HG03354 (cell line): Measurements from ENCODE around the gene EXOC3L1.

Source experiments
- ATAC-seq: cut with Tn5 transposase; IDR thresholded peaks from one replicate; pipeline ENCODE4 v1.9.1; 2021; ENCODE audit warnings: mild to moderate bottlenecking; ENCODE audit not compliant: unreplicated experiment, poor library complexity, severe bottlenecking

EXOC3L1 gene

DNA sequence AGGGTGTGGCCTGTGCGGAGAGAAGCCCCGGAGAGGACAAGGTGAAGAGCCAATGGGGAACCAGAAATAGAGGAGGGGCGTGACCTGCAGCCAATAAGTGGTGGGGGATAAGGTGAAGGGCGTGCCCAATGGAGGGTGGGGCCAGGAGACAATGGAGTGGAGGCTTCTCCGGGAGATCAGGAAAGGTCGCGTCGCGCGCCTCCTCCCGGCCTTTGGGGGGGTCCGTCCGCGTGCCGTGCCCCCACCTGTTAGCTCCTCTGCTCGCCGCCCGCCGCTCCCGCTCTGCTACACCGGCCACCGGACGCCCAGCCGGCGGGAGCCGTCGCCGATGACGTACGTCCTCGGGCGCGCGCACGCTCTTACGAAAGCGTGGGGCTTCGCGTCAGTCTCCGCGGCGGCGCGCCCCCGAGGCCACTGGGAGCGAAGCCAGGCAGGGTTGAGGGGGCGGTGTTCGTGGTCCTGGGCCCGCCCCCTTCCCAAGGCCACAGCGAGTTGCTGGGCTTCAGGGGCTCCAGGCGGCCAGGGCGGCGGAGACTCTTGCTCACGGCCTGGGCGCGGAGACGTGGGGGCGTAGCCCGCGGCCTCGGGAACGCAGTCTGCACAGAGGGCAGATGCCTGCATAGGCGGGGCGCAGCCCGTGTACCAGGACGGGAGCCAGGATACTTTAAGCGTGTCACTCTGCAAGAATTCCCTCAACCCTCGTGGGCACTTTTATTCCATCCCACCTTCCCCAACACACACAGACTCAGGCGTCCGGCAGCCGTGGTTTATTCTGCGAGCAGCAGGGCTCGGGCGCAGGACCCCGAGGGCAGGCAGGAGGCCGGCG, 6.1 kb downstream of the EXOC3L1 start, which contains the start of gene MATCAP1:
TSS of gene MATCAP1 (minus strand) at position 337 of the 826 bp plus-strand sequence. CDS start 3,353 bp downstream, outside the sequence.
- ATAC-seq, result peak; percentile 94

GRCh38 chr16:67183284-67183626, 6.7 kb downstream of the EXOC3L1 start:
- ATAC-seq, result no peak

GRCh38 chr16:67182288-67182687, 7.6 kb downstream of the EXOC3L1 start:
- no peak for ATAC-seq

- no peak for ATAC-seq
These were observed 8.6 kb downstream of the EXOC3L1 start for GRCh38 chr16:67181346-67181745.

DNA sequence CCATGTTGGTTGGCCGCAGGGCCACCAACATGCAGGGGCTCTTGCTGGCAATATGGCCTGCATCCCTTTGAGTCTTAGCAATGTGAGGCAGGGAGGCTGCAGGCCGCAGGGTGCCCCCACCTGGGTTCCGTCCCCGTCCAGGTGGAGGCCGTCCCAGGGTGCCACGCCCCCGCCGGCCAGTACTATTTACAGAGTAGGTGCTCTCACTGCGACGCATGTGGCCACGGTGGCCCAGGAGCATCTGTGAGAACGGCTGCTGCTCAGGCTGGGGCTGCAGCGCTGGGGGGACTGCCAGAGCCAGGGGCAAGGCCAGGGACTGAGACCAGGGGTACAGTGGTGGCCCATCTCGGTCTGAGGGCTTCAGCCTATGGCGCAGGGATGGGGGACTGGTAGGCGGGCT, 9.8 kb downstream of the EXOC3L1 start:
- no peak for ATAC-seq

GRCh38 chr16:67179421-67180080, 10.4 kb downstream of the EXOC3L1 start:
- no peak for ATAC-seq

DNA sequence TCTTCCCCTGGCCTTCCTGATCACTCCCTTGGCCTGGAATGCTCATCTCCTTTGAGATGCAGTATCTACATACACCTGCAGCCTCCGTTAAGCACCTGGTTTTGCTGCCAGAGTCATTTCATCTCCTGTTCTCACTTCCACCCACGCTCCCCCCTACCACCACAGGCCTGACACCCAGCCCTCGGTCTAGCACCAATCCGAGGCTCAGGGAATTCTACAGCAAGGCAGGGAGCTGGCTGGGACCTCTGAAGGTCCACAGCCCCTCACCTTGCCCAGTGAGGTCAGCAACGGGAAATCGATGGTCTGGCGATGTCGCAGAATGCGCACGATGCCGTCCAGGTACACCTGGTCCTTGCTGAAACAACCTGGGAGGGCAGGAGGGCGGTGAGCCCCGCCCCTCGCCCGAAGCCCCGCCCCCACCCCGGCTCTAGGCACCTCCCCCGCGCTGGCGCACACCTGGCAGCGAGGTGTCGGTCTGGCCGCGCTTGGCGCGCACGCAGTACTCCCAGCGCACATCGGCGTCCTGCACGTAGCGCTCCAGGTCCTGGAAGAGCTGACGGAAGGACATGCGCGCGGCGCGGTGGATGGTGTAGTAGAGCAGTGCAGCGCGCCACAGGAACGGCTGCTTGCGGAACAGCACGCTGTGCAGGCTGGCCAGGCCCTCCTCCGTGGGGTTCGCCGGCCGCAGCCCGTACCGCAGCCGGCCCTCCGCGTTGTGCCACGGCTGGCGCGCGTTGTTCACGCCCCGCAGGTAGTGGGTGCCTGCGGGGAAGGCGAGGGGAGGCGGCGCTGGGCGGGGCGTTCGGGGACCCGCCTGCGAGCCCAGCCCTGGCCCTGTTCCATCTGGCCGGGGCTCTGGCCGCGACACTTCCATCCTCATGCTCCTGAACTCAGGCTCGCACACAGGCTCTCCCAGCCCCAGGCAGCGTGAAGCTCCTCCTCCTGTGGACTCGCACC, 11.9 kb downstream of the EXOC3L1 start:
- ATAC-seq, result no peak

GRCh38 chr16:67176662-67177061, 13.3 kb downstream of the EXOC3L1 start:
- ATAC-seq, result no peak

GRCh38 chr16:67174706-67175231, 15.2 kb downstream of the EXOC3L1 start:
- no peak for ATAC-seq

- peak; percentile 43 for ATAC-seq
These were observed 15.9 kb downstream of the EXOC3L1 start for GRCh38 chr16:67173808-67174705.

- ATAC-seq, result no peak
These were observed 16.6 kb downstream of the EXOC3L1 start for GRCh38 chr16:67173323-67173722.

DNA sequence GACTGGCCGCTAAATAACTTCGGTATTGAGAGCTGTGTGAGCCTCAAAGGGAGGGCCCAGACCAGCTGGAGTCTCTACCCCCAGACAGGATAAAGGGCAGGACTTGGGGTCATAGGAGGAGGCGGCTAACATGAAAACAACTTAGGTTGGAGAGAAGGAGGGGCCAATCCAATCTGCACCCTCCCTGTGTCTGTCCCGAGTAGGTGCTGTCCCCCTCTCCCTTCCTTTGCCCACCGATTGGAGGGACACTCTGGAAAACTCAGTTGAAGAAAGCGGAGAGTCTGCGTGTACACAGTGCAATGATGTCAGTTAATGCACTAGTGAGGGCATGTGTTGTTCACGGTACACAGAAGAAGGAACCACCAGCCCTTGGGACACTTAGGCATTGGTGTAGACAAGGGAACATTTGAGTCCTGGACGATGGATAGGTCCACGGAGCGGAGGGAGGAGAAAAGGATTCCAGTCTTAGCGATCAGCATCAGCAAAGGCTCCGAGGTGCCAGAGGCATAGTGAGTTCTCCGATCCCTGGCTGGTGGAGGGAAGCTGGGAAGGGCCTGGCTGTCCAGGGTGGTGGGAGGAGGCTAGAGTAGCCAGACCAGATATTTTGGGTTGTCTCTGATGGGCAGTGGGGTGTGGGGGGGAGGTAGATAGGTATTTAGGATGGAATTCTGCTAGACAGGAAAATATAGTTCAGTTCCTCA, 18.8 kb downstream of the EXOC3L1 start:
- no peak for ATAC-seq

DNA sequence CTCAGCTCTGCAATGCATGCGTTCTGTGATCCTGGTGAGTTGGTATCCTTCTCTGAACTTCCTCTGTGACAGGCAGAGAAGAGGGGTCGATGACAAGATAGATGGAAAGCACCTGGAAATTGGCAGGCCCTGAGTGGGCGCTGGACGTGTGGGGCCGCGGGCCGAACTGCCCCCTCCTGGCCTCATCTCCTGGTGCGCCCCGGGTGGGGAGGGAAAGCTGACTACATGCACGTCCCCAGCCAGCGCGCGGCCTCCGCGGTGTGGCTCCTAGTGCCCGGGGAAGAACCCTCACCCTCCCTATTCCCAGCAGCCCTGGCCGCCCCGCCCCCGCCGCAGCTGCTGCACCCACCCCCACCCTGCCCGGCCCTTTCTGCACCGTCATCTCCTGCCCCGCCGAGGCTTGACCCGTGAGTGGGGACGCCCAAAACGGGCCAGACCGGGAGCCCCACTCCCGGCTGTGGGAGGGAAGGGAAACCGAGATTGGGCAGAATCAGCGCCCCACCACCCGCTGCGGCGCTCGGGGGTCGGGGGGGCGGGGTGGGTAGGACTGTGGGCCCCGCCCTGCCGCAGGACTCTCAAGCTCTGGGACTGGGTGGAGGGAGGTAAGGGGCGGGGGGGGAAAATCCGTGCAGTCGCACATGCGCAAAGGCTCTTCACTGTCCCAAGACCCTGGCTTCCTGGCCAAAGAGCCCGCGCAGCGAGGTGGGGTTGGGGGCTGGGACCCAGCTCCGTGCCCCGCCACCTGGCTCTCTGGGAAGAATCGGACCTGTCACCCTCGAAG, 19.6 kb downstream of the EXOC3L1 start, which contains the start of gene NOL3:
TSS of gene NOL3 (plus strand) at position 371 of the 781 bp plus-strand sequence.
- ATAC-seq, result peak; percentile 34

DNA sequence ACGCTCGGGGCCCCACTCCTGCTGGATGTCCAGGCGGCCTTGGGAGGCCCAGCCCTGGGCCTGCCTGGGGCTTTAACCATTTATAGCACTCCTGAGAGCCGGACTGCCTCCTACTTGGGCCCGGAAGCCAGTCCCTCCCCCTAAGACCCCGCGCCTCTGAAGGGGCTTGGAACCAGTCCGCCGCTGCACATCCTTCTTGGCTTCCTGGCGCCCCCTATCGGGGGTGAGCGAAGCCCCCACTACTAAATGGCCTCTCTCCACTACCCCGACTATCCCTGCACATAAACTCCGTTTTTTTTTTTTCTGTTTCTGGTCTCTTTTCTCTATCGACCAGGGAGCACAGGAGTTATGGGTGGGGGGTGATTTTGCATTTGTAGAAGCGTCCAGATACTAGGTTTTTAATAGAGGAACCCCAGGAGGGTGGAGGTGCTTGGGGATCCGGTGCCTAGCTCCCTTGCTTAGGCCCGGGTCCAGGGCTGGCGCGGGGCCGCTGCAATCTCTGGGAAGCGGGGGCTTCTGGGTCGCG, 20.2 kb downstream of the EXOC3L1 start:
- ATAC-seq, result peak; percentile 14

GRCh38 chr16:67169011-67169451, 20.9 kb downstream of the EXOC3L1 start:
- no peak for ATAC-seq

GRCh38 chr16:67167588-67167987, 22.3 kb downstream of the EXOC3L1 start:
- ATAC-seq, result no peak

DNA sequence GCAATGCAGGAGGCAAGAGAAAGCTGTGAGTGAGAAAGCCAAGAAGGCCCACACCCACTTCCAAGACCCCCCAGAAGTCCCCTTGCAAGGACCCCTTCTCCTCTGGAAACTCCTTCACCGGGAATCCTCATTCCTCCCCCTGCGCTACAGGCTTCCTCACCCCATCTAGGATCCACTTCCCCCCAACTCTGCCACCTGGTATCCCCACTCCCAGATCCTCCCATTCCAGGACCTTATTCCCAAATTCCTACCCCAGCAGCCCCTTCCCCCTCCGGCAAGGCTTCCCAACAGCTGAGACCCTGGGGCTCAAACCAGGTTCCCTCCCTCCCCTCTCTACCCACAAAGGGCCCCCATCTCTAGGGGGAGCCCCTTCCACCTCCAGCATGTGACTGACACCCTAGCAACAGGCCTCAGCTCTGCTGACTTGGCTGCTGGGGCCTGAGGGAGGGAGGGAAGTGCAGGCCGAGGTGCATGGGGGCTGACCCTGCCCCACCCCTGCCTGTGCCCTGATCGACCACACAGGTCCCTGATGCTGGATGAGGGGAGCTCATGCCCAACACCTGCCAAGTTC, 23.3 kb downstream of the EXOC3L1 start:
- ATAC-seq, result no peak
